DMS79 treated with DMSO at 0.1 percent for 48 hours (cell line): ENCODE data around the gene ANKHD1.
"Not testable (repeated sequence)": the region's sequence is repeated elsewhere in the genome, so short reads cannot be mapped to it uniquely, and the experiment has no call there.

Source experiments
- DNase-seq: peaks from one replicate; lab custom pipeline; 2025; lab: John Stamatoyannopoulos, UW

Gene ANKHD1

GRCh38 chr5:140427726-140428125 lies 26.1 kb downstream of the ANKHD1 start:
- DNase-seq = not testable (repeated sequence)

DNA sequence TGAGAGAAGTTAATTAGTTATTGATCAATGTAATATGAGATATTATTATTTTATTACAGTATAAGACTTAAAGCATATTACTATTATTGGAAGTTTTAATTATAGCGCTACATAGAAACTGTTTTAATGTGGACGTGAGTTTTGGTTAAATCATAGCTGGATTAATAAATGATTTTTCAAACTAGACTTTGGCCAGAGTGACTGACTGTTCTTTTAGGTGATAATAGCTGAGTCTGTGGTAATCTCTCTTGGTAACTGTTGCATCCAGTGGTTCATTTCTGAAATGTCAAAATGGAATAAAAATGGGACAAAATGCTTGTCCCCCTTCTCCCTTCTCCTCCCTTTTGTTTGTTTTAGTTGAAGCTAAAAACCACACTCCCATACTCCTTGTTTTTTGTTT lies 28.1 kb downstream of the ANKHD1 start:
- no peak for DNase-seq

- no peak for DNase-seq
These were observed 30.6 kb downstream of the ANKHD1 start for GRCh38 chr5:140432212-140432611.

DNA sequence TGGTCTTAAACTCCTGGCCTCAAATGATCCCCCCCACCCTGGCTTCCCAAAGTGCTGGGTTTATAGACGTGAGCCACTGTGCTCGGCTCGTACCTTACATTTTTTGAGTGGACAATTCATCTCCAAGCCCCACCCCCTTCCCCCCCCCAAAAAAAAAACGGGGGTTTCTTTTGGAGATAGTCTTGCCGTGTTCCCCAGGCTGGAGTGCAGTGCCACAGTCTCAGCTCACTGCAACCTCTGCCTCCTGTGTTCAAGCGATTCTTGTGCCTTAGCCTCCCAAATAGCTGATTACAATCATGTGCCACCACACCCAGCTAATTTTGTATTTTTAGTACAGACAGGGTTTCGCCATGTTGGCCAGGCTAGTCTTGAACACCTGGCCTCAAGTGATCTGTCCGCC lies 31.3 kb downstream of the ANKHD1 start:
- no peak for DNase-seq

- DNase-seq = not testable (repeated sequence)
These were observed 55.7 kb downstream of the ANKHD1 start for GRCh38 chr5:140457368-140457767.

DNA sequence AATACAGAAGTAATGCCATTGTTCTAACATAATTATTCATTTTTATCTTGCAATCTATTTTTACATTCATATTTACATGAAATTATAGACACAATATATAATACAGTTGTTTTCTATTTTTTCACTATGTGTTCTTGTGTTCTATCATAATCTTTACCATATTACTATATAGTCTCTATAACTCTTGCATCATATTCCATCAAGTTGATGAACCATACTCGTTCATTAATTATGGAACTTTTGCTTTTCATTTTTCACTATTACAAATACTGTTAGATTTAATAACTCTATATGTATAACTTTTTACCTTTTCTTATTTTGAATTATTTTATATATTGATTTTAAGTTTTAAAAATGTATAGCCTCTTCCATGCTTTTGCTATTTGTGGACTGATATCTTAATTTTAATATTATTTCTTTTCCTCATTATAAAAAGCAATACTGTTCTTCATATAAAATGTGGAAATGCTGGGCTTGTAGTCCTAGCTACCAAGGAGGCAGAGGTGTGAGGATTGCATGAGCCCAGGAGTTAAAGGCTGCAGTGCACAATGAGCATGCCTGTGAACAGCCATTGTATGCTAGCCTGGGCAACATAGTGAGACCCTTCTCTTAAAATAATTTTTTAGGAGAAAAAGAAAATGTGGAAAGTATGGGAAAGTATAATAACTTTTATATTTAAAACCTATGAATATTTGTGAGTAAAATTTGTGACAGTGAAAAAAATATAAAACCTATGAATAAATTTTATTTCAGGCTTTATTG lies 65.5 kb downstream of the ANKHD1 start:
- no peak for DNase-seq

DNA sequence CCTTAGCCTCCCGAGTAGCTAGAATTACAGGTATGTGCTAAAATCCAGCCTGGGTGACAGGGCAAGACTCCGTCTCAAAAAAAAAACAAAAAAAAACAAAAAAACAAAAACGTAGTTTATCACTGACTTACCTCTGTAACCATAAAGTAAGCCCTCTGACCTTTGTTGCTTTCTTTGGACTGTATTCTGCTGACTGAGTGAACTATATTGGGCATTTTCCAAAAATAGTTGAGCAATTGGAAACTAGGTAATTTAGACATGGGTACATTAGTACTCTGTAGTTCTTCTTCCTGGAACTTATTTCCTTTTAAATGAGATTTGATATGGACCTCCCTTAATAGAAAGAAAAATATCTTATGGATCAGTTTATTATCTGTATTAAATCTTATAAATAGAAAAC lies 66.6 kb downstream of the ANKHD1 start:
- DNase-seq = no peak

GRCh38 chr5:140469259-140469658 lies 67.6 kb downstream of the ANKHD1 start:
- no peak for DNase-seq

DNA sequence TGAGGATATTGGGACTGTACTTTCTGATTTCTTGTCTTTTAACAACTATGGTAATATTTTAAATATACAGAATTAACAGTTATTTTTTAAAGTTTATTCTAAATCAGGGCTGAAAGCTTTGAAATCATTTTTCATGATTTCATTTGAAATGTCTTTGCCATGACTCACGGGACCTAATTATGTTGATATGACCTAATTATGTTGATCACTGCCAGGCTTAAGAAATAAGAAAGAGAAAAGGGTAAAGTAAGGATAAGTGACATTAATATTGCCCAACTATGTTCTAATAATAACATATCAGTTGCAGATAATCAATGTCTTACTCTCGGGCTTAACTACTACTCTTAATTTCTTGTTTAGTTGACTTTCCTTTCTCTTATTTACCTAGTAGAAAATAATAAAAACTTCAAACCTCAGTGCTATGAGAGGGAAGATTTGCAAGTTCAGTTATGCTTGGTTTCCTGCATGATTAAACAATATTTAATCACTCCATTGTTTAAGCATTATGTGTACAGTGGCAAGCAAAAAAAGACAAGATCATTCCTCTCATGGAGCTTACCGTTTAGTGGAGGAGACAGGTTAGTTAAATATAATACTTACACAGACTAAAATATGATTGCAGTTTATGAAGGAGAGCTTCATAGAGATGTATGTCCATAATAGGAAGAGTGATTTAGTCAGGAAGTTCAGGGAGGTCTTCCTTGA lies 78.8 kb downstream of the ANKHD1 start:
- DNase-seq = no peak

DNA sequence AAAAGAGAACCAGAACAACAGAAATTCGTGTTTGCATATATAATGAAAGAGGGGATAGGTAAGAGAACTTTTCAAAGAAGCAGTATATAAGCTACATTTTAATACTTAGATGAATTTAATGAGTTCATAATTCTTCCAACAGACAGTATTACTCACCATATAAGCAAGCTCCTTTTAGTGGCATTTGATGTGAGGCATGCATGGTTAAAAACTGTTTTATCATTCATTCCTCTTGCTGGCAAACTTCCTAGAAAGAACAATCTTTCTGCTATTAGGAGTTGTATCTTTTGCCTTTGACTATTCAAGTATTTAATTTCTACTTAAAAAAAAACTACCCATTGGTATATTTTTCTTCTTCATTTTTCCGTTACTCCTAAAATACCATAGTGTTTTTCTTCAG lies 80.1 kb downstream of the ANKHD1 start:
- DNase-seq = no peak

- DNase-seq = no peak
These were observed 81.4 kb downstream of the ANKHD1 start for GRCh38 chr5:140483055-140483454.

DNA sequence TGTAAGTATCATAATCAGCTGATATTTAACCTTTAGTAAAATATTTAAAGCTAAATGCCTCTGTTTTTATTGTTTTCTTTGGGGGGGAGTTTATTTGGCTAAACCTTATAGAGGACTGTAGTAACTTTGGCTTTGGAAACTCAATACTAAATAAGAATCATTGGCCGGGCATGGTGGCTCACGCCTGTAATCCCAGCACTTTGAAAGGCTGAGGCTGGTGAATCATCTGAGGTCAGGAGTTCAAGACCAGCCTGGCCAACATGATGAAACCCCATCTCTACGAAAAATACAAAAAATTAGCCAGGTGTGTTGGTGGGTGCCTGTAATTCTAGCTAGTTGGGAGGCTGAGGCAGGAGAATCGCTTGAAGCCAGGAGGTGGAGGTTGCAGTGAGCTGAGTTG lies 86.5 kb downstream of the ANKHD1 start:
- DNase-seq = not testable (repeated sequence)

DNA sequence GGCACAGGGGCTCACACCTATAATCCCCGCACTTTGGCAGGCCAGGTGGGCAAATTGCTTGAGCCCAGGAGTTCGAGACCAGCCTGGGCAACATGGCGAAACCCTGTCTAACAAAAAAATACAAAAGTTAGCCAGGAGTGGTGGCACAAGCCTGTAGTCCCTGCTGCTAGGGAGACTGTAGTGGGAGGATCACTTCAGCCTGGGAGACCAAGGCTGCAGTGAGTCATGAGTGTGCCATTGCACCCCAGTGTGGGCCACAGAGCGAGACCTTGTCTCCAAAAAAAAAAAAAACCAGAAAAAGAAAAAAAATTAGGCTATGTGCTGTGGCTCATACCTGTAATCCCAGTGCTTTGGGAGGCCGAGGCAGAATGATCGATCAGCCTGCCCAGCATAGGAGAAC lies 87.3 kb downstream of the ANKHD1 start:
- DNase-seq = no peak

- DNase-seq = no peak
These were observed 96.3 kb downstream of the ANKHD1 start for GRCh38 chr5:140497897-140498296.

GRCh38 chr5:140498591-140498990 lies 97.0 kb downstream of the ANKHD1 start:
- DNase-seq = no peak

DNA sequence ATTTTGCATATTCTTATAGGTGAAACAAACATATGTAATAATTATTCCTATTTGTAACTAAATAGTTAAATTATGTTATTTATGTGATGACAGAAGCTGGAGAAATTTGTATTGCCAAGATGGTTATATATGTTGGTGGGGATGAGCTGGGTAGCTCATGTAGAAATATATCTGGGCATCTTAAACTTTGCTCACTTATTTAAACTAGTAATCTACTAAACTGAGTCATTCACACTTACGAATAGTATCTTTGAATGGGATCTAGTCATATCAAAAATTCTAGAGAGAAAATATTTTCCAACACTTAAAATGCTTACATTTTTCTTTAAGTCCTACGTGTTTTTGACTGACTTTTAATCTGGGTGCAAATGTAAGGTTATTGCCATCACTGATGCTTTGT lies 101.2 kb downstream of the ANKHD1 start:
- no peak for DNase-seq

DNA sequence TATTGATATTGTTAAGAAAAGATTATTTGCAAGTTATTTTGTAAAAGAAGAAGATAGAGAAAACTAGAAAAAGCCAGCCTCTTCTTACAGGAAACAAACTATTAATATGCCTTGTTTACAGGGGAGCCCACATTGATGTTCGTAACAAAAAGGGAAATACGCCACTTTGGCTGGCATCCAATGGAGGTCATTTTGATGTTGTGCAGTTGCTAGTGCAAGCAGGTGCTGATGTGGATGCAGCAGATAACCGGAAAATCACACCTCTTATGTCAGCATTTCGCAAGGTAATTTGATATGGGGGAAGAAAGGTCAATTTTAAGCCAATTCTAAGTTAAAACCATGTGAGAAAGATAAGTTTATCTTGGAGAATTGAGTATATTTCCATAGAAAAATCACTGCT lies 108.3 kb downstream of the ANKHD1 start:
- no peak for DNase-seq

DNA sequence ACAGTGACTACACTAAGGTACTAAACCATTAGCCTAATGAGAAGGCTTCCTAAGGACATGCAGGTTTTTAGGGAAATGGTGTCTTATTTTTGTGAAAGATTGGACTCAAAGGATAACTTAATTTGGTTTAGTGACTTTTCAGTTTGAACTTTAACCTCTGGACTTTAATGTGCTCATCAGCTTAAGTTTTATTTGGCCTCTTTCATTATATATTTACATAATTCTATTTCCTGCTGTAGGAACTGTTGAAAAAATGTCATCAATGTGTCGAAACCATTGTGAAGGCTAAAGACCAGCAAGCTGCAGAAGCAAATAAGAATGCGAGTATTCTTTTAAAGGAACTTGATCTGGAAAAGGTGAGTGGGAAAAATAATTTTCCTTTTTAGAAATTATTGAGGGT lies 111.5 kb downstream of the ANKHD1 start:
- no peak for DNase-seq

DNA sequence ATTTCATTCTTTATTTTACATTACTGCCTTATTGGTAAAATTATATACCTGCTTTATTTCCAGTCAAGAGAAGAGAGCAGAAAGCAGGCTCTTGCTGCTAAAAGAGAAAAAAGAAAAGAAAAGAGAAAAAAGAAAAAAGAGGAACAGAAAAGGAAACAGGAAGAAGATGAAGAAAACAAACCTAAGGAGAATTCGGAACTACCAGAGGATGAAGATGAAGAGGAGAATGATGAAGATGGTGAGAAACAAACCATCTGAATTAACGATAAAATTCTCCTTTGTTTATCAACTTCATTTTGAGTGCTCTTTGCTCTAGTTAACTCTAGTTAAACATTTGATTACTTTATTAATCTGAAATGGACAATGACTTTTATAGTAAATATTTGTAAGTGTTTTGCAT lies 122.4 kb downstream of the ANKHD1 start:
- DNase-seq = no peak

DNA sequence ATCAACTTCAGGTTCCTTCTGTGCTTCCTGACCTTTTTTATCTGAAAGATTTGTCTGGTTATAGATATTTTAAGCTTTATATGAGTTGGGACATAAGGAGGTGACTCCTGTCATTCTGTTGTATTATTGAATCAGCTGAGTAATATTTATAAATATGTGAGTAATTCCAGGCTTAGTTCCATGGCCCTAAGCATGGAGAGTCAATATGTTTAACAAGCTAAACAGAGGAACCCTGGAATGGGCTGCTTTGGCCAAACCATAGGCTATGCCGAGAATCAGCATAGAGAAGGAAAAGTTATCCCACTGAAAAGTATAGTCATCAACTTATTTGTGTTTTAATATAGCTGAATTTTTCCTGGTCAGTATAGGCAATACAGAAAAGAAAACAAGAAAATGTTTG lies 138.6 kb downstream of the ANKHD1 start:
- DNase-seq = no peak

DNA sequence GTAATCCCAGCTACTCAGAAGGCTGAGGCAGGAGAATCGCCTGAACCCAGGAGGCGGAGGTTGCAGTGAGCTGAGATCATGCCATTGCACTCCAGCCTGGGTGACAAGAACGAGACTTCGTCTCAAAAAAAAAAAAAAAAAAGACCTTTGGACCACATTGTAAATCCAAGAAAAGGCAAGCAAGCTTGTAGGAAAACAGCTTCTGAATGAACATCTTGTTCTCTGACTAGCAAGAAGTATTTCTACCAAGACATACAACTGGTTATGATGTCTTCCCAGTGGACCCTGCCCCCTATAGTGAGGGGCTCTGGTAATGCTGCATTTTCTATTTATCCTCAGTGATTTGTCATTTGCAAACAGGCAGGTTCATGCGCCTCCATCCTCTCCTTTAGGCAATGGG lies 141.3 kb downstream of the ANKHD1 start:
- DNase-seq = no peak

DNA sequence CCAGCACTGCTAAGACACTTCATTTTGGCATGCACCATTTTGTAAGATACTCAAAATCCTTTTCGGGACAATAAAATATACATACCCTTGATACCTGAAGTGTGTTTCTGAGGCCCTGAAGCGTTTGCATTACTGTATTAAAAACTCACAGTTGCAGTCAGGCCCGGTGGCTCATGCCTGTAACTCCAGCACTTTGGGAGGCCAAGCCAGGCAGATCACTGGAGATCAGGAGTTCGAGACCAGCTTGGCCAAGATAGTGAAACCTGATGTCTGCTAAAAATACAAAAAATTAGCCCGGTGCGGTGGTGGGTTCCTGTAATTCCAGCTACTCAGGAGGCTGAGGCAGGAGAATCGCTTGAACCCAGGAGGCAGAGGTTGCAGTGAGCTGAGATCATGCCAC lies 143.4 kb downstream of the ANKHD1 start:
- no peak for DNase-seq

GRCh38 chr5:140545606-140546005 lies 144.0 kb downstream of the ANKHD1 start:
- DNase-seq = no peak
